ENCODE measurements around the gene ESYT1. TPM values are rescaled to one million over a fixed set of nuclear protein-coding genes. Genes with fewer than 3 reads are reported as not detected.

The ESYT1 gene
- total and polyA plus RNA-seq, 9 of the 15 experiments (the other 6 are each of a cell fraction or from before 2014, with no cell fraction given), result 132 to 420 (median 164) TPM

DNA sequence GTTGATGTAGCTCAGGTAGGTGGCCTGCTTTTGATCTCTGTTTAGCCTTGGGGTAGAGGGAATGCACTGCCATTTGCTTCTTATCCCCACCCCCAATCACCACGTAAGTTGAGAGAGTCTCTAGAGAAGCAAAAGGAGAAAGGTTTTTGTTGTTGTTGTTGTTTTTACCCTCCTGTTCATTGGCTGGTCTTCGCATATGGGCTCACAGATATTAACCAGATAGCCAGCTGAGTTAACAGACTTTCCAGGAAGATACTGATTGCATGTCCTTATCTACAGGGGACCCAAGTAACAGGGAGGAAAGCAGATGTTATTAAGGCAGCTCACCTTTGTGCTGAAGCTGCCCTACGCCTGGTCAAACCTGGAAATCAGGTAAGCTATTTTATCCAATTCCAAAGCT, 20.8 kb upstream of the ESYT1 start (continued):
- TF ChIP-seq ZNF551 (CRISPR knock-in tag; IDR thresholded peaks at IDR 0.05) (no peak), NFIC (IDR thresholded peaks at IDR 0.05) (peak; percentile 33; the same call in 1 of the 2 replicates), CTBP1 (IDR thresholded peaks at IDR 0.05; ENCODE audit: borderline replicate concordance) (peak; percentile 43; the same call in 1 of the 2 replicates), CBFA2T3 (IDR thresholded peaks at IDR 0.05) (peak; percentile 90), RBFOX2 (IDR thresholded peaks at IDR 0.05; ENCODE audit: low read depth, low read length) (0 out of 2 replicates have a peak, but pooled peaks have one; percentile 29), TAL1 (IDR thresholded peaks at IDR 0.05) (peak; percentile 88), CREB3L1 (IDR thresholded peaks at IDR 0.05; ENCODE audit: borderline replicate concordance, low read depth) (no peak), FOXM1 (IDR thresholded peaks at IDR 0.05; ENCODE audit: low read depth) (peak; percentile 57; the same call in 1 of the 2 replicates), FOXM1 (CRISPR knock-in tag; IDR thresholded peaks at IDR 0.05; ENCODE audit: low read depth) (no peak), FOSL1 (tag; conservative IDR thresholded peaks at IDR 0.05) (peak; percentile 52; the same call in 1 of the 2 replicates), PRPF4 (IDR thresholded peaks at IDR 0.05; ENCODE audit: insufficient read depth, low read depth, low read length, poor library complexity, severe bottlenecking) (no peak)
- TF ChIP-seq, protein P1, sequence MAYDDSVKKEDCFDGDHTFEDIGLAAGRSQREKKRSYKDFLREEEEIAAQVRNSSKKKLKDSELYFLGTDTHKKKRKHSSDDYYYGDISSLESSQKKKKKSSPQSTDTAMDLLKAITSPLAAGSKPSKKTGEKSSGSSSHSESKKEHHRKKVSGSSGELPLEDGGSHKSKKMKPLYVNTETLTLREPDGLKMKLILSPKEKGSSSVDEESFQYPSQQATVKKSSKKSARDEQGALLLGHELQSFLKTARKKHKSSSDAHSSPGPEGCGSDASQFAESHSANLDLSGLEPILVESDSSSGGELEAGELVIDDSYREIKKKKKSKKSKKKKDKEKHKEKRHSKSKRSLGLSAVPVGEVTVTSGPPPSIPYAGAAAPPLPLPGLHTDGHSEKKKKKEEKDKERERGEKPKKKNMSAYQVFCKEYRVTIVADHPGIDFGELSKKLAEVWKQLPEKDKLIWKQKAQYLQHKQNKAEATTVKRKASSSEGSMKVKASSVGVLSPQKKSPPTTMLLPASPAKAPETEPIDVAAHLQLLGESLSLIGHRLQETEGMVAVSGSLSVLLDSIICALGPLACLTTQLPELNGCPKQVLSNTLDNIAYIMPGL (CRISPR knock-in tag; IDR thresholded peaks at IDR 0.05), result no peak
- TF ChIP-seq, protein P2, sequence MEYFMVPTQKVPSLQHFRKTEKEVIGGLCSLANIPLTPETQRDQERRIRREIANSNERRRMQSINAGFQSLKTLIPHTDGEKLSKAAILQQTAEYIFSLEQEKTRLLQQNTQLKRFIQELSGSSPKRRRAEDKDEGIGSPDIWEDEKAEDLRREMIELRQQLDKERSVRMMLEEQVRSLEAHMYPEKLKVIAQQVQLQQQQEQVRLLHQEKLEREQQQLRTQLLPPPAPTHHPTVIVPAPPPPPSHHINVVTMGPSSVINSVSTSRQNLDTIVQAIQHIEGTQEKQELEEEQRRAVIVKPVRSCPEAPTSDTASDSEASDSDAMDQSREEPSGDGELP (CRISPR knock-in tag; IDR thresholded peaks at IDR 0.05; ENCODE audit: borderline replicate concordance), result 0 out of 2 replicates have a peak, but pooled peaks have one; percentile 9
- TF ChIP-seq, protein P3, sequence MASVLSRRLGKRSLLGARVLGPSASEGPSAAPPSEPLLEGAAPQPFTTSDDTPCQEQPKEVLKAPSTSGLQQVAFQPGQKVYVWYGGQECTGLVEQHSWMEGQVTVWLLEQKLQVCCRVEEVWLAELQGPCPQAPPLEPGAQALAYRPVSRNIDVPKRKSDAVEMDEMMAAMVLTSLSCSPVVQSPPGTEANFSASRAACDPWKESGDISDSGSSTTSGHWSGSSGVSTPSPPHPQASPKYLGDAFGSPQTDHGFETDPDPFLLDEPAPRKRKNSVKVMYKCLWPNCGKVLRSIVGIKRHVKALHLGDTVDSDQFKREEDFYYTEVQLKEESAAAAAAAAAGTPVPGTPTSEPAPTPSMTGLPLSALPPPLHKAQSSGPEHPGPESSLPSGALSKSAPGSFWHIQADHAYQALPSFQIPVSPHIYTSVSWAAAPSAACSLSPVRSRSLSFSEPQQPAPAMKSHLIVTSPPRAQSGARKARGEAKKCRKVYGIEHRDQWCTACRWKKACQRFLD (CRISPR knock-in tag; IDR thresholded peaks at IDR 0.05), result no peak

All from K562 (cell line).